Astrocyte of the spinal cord (primary cell): Measurements from ENCODE around the gene SATB2.

Source experiments
- DNase-seq: peaks from one replicate; pipeline ENCODE4 v3.0.0; 2011; ENCODE audit warnings: low read depth, low spot score
- H3K4me3 ChIP-seq: 2 replicates; pipeline ENCODE4 v1.5.1; 2011; ENCODE audit warnings: low read depth, mild to moderate bottlenecking, low read length, moderate library complexity
- in situ Hi-C: cut with HindIII; loops from 2 replicates; pipeline ENCODE4 v1.10.0; 2017; ENCODE audit warnings: low sequenced_read_pairs
- TF ChIP-seq, protein P1 (sequence below): IDR thresholded peaks from 2 replicates; pipeline ENCODE4 v1.5.1; 2012; ENCODE audit warnings: low read depth, mild to moderate bottlenecking, low read length, inconsistent platforms

SATB2 gene

DNA sequence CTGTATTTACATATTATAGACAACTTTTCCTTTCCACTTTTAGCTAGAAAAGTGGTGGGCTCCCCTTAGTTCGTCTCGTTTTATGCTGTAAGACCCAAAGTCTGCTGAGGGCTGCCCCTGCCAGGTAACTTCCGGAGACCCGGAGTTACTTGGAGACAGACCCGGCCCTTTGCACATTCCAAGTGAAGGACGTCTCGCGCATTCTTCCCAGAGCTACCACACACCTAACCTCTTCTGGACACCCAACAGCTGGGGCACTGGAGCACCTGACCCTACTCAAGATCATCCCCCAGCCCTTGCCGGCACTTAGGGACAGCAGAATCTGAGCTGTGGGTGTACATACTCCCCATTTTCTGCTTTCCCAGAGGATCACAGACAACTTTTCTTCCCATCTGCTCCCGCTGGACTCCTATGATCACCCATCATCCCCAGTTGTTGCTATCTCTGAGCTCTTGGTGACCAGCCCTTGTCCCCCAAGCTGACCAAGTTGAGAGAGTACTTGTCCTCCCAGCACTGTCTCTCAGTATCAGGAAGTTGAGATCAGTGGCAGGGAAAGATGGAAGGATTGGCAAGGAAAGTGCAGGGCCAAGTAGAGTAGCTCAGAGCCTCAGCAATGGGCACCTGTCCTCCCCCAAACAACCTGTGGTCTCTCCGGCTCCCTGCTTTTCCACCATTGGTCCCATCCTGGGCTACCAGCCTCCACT lies 8.4 kb upstream of the SATB2 start:
- DNase-seq = no peak
- no peak overlapping the region for H3K4me3 ChIP-seq
- in situ Hi-C loops = no loop called here
- TF ChIP-seq, protein P1, sequence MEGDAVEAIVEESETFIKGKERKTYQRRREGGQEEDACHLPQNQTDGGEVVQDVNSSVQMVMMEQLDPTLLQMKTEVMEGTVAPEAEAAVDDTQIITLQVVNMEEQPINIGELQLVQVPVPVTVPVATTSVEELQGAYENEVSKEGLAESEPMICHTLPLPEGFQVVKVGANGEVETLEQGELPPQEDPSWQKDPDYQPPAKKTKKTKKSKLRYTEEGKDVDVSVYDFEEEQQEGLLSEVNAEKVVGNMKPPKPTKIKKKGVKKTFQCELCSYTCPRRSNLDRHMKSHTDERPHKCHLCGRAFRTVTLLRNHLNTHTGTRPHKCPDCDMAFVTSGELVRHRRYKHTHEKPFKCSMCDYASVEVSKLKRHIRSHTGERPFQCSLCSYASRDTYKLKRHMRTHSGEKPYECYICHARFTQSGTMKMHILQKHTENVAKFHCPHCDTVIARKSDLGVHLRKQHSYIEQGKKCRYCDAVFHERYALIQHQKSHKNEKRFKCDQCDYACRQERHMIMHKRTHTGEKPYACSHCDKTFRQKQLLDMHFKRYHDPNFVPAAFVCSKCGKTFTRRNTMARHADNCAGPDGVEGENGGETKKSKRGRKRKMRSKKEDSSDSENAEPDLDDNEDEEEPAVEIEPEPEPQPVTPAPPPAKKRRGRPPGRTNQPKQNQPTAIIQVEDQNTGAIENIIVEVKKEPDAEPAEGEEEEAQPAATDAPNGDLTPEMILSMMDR = no peak

DNA sequence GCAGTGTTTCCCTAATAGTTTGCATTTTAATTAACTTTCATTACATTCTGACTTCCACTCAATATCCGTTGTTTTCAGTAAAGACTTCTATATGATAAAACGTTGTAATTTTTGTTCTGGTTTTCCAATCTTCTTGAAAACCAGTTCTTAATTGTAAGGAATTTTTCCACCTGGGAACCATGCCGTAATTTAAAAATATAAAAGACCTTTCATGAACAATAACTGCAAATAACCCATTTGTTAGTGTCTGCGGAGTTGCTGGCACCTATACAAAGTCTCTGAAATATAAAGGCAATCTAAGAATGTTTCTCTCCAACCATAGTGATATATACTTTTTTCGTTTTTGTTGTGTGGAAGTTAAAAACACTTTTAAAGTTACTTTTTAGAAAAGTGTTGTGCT lies 7.7 kb upstream of the SATB2 start:
- TF ChIP-seq, protein P1 = no peak
- no peak for DNase-seq
- H3K4me3 ChIP-seq = no peak overlapping the region
- in situ Hi-C loops = no loop called here

- H3K4me3 ChIP-seq = no peak overlapping the region
- TF ChIP-seq, protein P1 = no peak
- in situ Hi-C loops = no loop called here
- DNase-seq = no peak
Measured at GRCh38 chr2:199464606-199465352, 7.0 kb upstream of the SATB2 start.

GRCh38 chr2:199463708-199464605 lies 6.2 kb upstream of the SATB2 start:
- in situ Hi-C loops = no loop called here
- DNase-seq = no peak
- peak overlapping the region; percentile 37 for H3K4me3 ChIP-seq
- TF ChIP-seq, protein P1 = no peak

DNA sequence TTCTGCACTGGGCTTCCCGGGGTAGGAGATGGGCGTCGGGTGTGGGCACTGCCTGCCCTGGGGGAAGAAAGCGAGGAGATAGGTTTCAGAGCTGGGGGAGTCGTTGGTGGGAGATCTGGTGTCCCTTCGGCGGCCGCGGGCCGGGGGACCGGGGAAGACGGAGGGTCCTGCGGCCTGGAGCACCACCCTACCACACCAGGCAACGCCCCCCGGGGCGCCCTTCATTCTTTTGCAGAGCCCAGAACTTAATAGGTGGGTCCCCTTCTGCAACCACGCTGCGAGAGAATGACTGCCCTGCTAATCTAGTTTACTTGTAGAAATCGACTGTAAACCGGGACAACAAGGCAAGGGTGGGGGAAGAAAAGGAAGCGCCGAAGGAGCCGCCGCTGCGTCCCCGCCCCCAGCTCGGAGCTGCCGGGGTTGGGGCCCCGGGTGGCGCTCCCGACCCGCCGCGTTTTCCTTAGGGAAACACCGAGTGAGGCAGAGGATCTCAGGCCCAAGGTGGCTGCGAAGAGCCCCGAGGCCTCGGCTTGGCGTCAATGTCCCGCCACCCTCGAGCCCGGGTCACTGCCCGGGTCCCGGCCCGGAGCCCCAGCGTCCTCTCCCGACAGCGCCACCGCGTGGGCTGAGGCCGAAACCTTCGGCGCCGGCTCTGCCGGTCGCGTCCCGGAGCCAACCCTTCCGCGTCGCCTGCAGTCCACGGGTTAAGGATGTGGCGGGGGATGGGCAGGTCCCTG lies 5.4 kb upstream of the SATB2 start:
- in situ Hi-C loops = no loop called here
- DNase-seq = peak; percentile 65
- H3K4me3 ChIP-seq = peak overlapping the region; percentile 37
- TF ChIP-seq, protein P1 = peak; percentile 76

DNA sequence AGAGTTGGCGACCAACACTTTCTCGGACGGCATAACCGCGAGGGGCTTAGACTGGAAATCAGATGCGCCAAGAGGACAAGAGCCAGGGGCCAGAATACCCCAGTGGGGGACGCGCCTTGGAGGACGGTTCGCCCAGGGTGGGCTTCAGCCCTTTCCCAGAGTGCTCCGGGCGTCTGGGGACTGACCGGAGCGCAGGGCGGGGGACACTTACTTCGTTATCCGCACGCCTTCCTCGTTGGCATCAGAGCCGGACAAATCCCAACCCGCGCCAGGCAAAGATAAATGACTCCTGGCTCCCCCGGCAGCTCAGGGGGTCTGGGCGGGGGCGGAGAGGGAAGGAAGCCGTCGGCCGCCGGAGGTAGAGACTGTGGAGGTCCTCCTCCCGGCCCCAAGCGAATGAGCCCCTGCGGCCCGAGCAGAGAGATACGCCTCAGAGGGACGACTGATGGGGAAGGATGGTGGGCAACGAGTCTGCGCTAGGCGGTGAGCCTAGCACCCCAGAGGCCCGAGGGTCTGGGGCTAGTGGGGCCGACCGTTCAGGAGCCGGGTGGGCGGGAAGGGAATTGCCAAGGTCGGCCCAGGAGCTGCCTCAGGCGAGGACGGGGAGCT lies 4.7 kb upstream of the SATB2 start:
- no peak overlapping the region for H3K4me3 ChIP-seq
- DNase-seq = no peak
- TF ChIP-seq, protein P1 = no peak
- in situ Hi-C loops = no loop called here
